ENCODE data around the gene IL1R2.

The IL1R2 gene

GRCh38 chr2:102021779-102022178, 30.0 kb downstream of the IL1R2 start:
- no peak for DNase-seq (ENCODE audit: low read depth in 2 of 2)

DNA sequence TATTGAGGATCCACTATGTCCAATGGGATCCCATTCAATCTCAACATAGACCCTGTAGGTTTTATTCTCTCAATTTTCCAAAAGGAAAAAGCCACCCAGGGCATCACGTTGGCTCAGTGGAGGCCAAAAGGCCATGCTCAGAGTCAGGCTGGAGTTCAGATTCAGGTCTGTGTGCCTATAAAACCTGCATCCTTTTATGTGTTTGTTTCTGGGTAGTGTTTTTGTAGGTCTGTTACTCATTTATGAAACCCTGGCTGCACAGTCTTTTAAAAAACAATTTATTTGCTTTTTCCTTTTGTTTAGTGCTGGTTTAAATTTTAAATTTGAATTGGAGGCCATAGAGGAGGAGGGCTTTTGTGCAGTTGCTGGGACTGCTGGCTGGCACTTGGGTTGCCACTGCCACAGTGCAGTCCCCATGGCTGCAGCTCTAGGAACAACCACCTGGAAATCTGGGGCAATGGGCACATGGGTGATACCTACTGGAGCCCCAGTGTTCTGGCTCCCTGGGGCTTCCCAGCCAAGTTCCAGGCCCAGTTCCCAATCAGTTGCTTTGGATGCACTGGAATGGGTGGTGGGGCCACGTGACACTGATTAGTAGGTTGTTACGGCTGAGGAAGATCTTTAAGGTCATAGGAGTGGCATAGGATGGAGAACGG, 31.3 kb downstream of the IL1R2 start:
- DNase-seq (ENCODE audit: low read depth in 2 of 2): no peak

DNA sequence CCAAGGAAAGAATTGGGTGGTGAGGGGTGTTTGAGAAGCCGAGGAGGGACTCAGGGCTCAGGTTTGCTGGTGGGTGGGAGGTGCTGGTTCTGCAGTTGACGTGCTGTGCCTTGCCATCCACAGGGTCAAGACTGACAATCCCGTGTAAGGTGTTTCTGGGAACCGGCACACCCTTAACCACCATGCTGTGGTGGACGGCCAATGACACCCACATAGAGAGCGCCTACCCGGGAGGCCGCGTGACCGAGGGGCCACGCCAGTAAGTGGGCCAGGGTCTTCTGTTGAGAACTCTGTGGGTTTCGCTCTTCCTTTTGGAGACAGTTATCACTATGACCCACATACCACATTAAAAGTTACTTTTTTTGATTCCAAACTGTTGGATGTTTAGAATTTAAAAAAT, 32.6 kb downstream of the IL1R2 start:
- DNase-seq (ENCODE audit: low read depth in 2 of 2): no peak

- DNase-seq (ENCODE audit: low read depth in 2 of 2): no peak
These were observed 33.3 kb downstream of the IL1R2 start for GRCh38 chr2:102025016-102025501.

- DNase-seq (ENCODE audit: low read depth in 2 of 2): no peak
These were observed 34.0 kb downstream of the IL1R2 start for GRCh38 chr2:102025583-102026267.

DNA sequence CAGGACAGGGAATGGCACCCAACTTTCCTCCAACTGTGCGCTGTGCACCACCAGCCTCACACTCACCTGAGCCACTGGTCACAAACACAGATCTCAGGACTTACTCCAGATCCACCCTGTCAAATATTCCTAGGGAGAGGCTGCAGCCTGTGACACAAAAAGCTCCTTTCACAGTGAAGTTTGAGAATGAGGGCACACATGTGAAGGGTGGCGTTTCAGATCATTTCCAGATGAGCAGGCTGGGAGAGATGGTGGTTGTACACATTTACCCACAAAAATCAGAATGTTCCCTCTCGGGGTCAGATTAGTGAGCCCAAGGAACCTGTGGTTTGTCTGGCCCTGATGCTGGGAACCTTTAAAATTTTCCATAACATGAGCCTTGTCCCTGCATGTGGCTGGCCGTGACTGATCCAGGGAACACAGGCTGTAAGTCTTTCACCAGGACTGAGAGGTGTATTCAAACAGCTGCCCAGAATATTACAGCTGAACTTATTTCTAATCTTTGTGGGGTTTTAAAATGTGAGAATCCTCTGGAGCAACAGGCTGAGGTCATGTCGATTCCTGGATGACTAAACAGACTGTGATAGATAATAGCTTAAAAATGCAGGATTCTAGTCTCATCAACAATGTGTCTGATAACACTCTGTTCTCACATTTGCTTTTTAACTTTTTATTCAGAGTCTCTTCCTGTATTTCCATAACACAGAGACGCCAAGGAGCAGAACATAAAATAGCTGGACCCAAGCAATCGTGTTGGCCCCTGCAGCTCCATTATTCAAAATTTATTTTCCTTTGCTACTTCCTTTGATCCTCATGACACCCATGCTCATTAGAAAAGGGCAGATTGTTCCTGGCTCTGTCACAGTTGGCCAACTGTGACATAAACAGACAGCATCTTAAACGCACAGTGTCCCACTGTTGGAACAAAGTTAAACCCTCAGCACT, 35.5 kb downstream of the IL1R2 start:
- no peak for DNase-seq (ENCODE audit: low read depth in 2 of 2)

GRCh38 chr2:102028470-102028869, 36.7 kb downstream of the IL1R2 start:
- DNase-seq (ENCODE audit: low read depth in 2 of 2): no peak

- DNase-seq (ENCODE audit: low read depth in 2 of 2): no peak
These were observed 37.6 kb downstream of the IL1R2 start for GRCh38 chr2:102029405-102029804.

DNA sequence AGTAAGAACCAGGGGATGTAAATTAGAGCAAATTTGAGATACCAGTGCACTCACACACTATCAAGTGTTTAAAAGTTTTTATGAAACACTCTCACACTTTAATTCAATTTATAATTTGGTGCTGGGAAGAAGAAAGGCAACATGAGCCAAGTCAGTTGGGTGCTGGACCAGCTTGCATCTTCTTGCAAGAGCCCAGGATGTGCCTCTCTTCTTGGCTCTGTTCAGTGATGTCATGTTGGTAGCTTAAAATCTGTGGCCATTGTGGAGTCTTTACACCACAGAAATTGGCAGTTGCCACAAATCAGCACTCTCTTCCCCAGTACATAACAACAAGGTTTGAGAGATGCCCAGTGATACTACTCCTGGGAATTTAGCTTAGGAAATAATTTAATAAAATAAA, 38.2 kb downstream of the IL1R2 start:
- DNase-seq (ENCODE audit: low read depth in 2 of 2): no peak

GRCh38 chr2:102030502-102030854, 38.7 kb downstream of the IL1R2 start:
- DNase-seq (ENCODE audit: low read depth in 2 of 2): no peak

- no peak for DNase-seq (ENCODE audit: low read depth in 2 of 2)
These were observed 39.2 kb downstream of the IL1R2 start for GRCh38 chr2:102030855-102031527.

GRCh38 chr2:102032368-102033030, 40.7 kb downstream of the IL1R2 start:
- no peak for DNase-seq (ENCODE audit: low read depth in 2 of 2)

DNA sequence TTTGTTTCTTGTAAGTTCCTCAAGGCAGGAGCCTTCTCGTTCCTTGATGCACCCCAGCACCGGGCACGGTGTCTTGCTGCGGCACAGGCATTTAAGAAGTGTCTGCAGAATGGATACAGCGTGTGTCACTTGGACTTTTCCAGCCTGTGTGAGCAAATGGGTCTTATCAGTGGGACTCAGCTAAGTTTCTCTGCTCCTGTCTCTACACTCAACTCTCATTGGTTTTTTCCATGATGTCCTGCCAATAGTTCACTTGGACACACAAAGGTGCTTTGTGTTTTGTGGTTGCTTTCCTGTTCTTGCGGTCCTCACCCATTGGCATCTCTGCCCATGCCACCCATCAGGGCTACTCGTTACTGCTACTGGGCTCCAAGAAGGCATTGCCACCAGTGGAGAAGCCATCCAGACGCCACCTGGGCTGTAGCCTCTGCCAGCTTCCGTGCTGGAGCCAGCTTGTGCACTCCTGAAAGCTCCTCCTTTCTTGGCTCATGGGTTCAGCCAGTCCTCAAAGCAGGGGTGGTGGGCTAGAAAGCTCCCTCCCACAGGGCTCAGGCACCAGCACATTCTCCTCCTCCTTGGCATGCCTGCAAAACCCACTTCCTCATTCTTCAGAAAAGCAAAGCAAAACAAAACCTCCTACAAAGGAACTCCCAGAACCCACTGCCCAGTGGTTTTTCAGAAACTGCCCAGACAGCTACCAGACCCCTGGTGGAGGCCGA, 41.4 kb downstream of the IL1R2 start:
- DNase-seq (ENCODE audit: low read depth in 2 of 2): peak in 1 of 2 donors; percentile 13

GRCh38 chr2:102033750-102034682, 42.3 kb downstream of the IL1R2 start:
- no peak for DNase-seq (ENCODE audit: low read depth in 2 of 2)

GRCh38 chr2:102034683-102035548, 43.2 kb downstream of the IL1R2 start:
- no peak for DNase-seq (ENCODE audit: low read depth in 2 of 2)

DNA sequence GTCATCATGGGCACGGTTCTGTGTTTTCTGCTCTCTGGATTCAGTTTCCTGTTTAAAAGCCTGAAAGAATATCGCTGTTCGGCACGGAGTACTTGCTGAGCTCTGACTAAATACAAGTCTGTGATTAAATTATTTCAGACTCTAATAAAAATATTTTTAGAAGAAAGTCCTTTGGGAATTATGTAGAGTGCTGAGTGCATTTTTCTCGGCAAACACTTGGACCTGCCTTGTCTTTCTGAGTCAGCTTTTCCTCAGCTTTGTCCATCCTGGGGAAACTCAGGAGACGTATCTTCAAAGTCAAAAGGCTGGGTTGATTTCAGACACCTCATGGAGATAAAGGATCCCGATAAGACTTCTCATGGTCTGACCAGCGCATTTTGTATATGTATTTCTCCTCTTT, 45.9 kb downstream of the IL1R2 start:
- DNase-seq (ENCODE audit: low read depth in 2 of 2): no peak

DNA sequence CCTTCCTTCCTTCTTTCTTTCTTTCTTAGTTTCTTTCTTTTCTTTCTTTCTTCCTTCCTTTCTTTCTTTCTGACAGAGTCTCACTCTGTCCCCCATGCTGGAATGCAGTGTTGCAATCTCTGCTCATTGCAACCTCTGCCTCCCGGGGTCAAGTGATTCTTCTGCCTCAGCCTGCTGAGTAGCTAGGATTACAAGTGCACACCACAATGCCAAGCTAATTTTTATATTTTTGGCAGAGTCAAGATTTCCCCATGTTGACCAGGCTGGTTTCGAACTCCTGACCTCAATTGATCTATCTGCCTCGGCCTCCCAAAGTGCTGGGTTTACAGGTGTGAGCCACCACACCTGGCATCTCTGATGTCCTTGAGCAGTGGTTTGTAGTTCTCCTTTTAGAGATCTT, 48.5 kb downstream of the IL1R2 start:
- DNase-seq (ENCODE audit: low read depth in 2 of 2): no peak

DNA sequence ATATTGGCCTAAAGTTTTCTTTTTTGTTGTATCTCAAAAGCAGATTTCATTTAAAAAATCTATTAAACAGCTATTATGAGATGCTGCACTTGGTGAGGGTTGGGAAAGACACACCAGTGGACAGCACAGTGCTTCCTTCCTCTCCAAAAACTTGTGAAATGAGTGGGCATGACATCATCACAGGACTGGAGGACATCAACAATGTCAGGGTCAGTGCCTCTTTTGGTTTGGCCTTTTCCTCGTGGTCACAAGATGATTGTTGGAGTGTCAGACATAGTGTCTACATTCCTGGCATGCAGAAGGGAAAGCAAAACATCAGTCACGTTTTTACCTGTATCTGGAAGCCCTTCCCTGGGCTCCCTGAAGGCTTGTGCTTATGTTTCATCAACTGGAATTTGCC, 49.6 kb downstream of the IL1R2 start:
- DNase-seq (ENCODE audit: low read depth in 2 of 2): no peak
